ENCODE data around the gene LRRC37B. TPM values are rescaled to one million over a fixed set of nuclear protein-coding genes. Genes with fewer than 3 reads are reported as not detected.
"Not testable (repeated sequence)": the region's sequence is repeated elsewhere in the genome, so short reads cannot be mapped to it uniquely, and the experiment has no call there.

Gene LRRC37B
- total RNA-seq, result 27.5 to 33.2 TPM (median 31.4 TPM) in 3 replicates

DNA sequence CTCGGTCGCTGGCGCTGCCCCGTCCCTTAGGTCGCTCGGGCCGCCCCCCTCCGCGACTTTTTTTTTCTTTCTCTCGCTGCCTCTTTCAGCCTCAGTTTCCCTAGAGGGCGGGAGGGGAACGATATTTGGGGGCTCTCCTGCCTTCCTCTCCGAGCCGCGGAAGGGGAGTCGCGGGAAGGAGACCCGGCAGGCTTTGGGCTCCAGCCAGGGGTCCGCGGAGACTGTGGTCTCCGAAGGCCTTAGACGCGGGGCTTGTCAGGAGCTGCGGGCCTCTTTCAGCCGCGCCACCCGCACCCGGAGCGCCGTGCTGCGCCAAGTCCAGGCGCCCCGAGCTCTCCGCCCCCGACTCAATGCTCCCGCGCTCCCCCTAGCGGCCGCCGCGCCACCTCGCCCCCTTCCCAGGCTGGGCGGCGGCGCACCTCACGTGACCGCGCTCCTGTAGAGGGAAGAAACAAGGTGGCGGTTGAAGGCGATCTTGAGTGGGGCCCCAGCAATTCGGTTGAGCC is at the start of gene LRRC37B:
Gene LRRC37B (plus strand): TSS at position 427 of the 506 bp plus-strand sequence. CDS start 14,010 bp downstream, outside the sequence.
- peak within 1 kb of the TSS; percentile 77 for H3K4me3 Mint-ChIP-seq
- peaks cover 2% of the 10 kb centered on the region for H3K27me3 Mint-ChIP-seq (ENCODE audit: low read depth)
- TF ChIP-seq, protein P1, sequence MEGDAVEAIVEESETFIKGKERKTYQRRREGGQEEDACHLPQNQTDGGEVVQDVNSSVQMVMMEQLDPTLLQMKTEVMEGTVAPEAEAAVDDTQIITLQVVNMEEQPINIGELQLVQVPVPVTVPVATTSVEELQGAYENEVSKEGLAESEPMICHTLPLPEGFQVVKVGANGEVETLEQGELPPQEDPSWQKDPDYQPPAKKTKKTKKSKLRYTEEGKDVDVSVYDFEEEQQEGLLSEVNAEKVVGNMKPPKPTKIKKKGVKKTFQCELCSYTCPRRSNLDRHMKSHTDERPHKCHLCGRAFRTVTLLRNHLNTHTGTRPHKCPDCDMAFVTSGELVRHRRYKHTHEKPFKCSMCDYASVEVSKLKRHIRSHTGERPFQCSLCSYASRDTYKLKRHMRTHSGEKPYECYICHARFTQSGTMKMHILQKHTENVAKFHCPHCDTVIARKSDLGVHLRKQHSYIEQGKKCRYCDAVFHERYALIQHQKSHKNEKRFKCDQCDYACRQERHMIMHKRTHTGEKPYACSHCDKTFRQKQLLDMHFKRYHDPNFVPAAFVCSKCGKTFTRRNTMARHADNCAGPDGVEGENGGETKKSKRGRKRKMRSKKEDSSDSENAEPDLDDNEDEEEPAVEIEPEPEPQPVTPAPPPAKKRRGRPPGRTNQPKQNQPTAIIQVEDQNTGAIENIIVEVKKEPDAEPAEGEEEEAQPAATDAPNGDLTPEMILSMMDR (IDR thresholded peaks at IDR 0.05; ENCODE audit: unreplicated experiment), result peak; percentile 98

DNA sequence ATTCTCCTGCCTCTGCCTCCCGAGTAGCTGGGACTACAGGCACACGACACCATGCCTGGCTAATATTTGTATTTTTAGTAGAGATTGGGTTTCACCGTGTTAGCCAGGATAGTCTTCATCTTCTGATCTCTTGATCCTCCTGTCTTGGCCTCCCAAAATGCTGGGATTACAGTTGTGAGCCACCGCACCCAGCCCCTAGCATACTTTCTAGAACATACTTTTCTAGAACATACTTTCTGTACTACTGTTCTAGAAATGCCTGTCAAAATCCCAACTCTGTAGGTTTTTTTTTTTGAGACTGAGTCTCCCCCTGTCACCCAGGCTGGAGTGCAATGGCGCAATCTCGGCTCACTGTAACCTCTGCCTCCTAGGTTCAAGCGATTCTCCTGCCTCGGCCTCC is 43.1 kb upstream of the LRRC37B start:
- not testable (repeated sequence) for DNase-seq (ENCODE audit: low spot score in 2 of 2, unreplicated experiment in 2 of 2); H3K4me3 Mint-ChIP-seq; H3K27me3 Mint-ChIP-seq (ENCODE audit: low read depth); H3K27ac Mint-ChIP-seq; H3K4me1 Mint-ChIP-seq; H3K9me3 Mint-ChIP-seq
- H3K36me3 Mint-ChIP-seq, result peaks cover 18% of the 10 kb centered on the region

More for the DNA sequence above, at the start of gene LRRC37B:
- peaks cover 17% of the 10 kb centered on the region for H3K4me1 Mint-ChIP-seq
- peak; percentile 81 to 96 for DNase-seq (ENCODE audit: low spot score in 2 of 2, unreplicated experiment in 2 of 2)
- peak within 1 kb of the TSS; percentile 67 for H3K27ac Mint-ChIP-seq
- peaks cover 4% of the 10 kb centered on the region for H3K36me3 Mint-ChIP-seq
- H3K9me3 Mint-ChIP-seq, result no peaks in the 10 kb centered on the region

DNA sequence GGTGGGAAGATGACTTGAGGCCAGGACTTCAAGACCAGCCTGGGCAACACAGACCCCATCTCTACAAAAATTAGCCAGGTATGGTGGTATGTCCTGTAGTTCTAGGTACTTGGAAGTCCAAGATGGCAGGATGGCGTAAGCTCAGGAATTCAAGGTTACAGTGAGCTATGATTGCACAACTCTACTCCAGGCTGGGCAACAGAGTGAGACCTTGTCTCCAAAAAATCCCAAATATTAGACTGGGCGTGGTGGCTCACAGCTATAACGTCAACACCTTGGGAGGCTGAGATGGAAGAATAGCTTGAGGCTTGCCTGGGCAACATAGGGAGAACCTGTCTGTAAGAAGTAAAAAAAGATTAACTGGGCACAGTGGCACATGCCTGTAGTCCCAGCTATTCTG is 39.5 kb upstream of the LRRC37B start:
- Mint-ChIP-seq H3K9me3 (no peaks in the 10 kb centered on the region), H3K4me3 (no peak overlapping the region), H3K27me3 (ENCODE audit: low read depth) (no peaks in the 10 kb centered on the region), H3K36me3 (peaks cover 9% of the 10 kb centered on the region), H3K27ac (no peak overlapping the region), H3K4me1 (no peaks in the 10 kb centered on the region)
- DNase-seq (ENCODE audit: low spot score in 2 of 2, unreplicated experiment in 2 of 2), result no peak
- TF ChIP-seq, protein P1 (IDR thresholded peaks at IDR 0.05; ENCODE audit: unreplicated experiment), result no peak

DNA sequence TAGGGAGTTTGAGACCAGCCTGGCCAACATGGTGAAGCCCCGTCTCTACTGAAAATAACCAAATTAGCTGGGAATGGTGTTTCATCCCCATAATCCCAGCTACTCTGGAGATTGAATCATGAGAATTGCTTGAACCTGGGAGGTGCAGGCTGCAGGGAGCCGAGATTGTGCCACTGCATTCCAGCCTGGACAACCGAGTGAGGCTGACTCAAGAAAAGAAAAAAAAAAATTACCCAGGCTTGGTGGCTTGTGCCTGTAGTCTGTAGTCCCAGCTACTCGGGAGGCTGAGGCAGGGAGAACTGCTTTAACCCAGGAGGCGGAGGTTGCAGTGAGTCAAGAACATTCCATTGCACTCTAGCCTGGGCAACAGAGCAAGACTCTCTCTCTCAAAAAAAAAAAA is 36.8 kb upstream of the LRRC37B start:
- not testable (repeated sequence) for H3K36me3 Mint-ChIP-seq; H3K27ac Mint-ChIP-seq; H3K27me3 Mint-ChIP-seq (ENCODE audit: low read depth); DNase-seq (ENCODE audit: low spot score in 2 of 2, unreplicated experiment in 2 of 2); H3K9me3 Mint-ChIP-seq; H3K4me1 Mint-ChIP-seq; H3K4me3 Mint-ChIP-seq

DNA sequence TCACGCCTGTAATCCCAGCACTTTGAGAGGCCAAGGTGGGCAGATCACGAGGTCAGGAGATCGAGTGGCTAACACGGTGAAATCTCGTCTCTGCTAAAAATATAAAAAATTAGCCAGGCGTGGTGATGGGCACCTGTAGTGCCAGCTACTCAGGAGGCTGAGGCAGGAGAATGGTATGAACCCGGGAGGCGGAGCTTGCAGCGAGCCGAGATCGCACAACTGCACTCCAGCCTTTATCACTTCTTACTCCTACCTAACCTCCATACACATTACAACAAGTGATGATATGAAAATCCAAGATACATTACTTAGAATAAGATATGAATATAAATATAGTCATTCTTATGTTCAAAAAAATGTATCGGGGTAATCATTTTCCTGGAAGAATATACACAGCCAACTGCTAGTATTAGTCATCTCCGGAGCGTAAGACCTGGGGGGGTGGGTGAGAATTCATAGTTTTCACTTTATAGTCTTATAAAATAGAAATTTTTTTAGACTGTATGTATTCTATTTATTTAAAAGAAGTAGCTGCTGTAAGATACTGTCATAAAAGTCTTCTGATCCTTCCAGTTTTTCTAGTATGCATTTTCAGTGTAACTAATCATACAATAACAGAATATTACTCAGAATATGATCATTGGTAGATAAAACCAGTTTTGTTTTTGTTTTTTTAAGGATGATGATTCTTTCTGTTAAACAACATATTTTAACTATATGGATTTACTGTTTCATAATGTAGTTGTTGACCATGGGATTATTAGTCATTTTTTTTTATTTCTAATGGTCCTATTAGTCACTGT is 32.7 kb upstream of the LRRC37B start:
- peaks cover 15% of the 10 kb centered on the region for H3K36me3 Mint-ChIP-seq
- H3K9me3 Mint-ChIP-seq; DNase-seq (ENCODE audit: low spot score in 2 of 2, unreplicated experiment in 2 of 2); H3K4me3 Mint-ChIP-seq; H3K4me1 Mint-ChIP-seq; H3K27me3 Mint-ChIP-seq (ENCODE audit: low read depth); H3K27ac Mint-ChIP-seq: not testable (repeated sequence)

DNA sequence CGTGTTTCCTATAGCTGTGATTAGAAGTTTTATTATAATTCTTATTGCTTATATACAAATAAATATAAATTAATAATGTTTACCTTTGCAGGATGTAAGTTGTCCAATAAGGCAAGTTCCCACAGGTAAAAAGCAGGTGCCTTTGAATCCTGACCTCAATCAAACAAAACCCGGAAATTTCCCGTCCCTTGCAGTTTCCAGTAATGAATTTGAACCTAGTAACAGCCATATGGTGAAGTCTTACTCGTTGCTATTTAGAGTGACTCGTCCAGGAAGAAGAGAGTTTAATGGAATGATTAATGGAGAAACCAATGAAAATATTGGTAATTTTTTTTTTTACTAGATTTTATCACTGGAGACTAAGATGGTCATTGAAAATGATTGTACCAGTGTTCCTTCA is 31.8 kb upstream of the LRRC37B start:
- DNase-seq (ENCODE audit: low spot score in 2 of 2, unreplicated experiment in 2 of 2); H3K9me3 Mint-ChIP-seq; H3K27ac Mint-ChIP-seq; H3K4me1 Mint-ChIP-seq; H3K27me3 Mint-ChIP-seq (ENCODE audit: low read depth); H3K4me3 Mint-ChIP-seq: not testable (repeated sequence)
- H3K36me3 Mint-ChIP-seq, result peaks cover 16% of the 10 kb centered on the region

DNA sequence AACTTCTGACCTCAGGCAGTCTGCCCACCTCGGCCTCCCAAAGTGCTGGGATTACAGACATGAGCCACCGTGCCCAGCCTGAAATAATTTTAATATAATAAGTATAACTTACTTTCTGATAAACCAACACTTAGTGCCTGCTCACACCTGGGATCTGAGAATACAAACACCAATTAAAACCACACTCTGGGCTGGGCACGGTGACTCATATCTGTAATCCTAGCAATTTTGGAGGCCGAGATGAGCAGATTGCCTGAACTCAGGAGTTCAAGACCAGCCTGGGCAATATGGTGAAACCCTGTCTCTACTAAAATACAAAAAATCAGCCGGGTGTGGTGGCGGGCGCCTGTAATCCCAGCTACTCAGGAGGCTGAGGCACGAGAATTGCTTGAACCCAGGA is 15.4 kb upstream of the LRRC37B start:
- H3K4me1 Mint-ChIP-seq; H3K4me3 Mint-ChIP-seq; H3K9me3 Mint-ChIP-seq; H3K27me3 Mint-ChIP-seq (ENCODE audit: low read depth); DNase-seq (ENCODE audit: low spot score in 2 of 2, unreplicated experiment in 2 of 2); H3K27ac Mint-ChIP-seq: not testable (repeated sequence)
- H3K36me3 Mint-ChIP-seq, result peaks cover 30% of the 10 kb centered on the region

DNA sequence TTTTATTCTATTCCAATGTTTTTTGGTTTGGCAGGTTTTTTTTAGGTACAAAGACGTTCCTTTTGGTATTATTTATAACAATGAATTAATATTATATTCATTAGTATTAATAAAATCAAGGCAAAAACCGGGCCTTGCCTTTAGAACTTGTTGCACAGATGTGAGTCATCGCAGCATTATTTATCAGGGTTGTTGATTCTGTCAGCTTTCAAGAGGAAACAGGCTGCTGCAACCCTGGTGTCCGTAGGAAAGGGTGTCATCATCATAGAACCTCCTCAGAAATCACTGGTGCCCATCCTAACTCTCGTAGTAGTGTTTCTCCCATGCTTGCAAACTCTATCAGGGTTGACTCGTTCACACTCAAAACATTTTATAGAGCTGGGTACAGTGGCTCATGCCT is 10.2 kb upstream of the LRRC37B start:
- H3K9me3 Mint-ChIP-seq, result no peaks in the 10 kb centered on the region
- no peak for DNase-seq (ENCODE audit: low spot score in 2 of 2, unreplicated experiment in 2 of 2)
- H3K27me3 Mint-ChIP-seq (ENCODE audit: low read depth), result no peaks in the 10 kb centered on the region
- H3K4me1 Mint-ChIP-seq, result no peaks in the 10 kb centered on the region
- TF ChIP-seq, protein P1 (IDR thresholded peaks at IDR 0.05; ENCODE audit: unreplicated experiment), result no peak
- no peak overlapping the region for H3K4me3 Mint-ChIP-seq
- H3K27ac Mint-ChIP-seq, result no peak overlapping the region
- H3K36me3 Mint-ChIP-seq, result peaks cover 16% of the 10 kb centered on the region

All from mesothelial cell of epicardium (in vitro differentiated cells).